BLaER1 (cell line): Measurements from ENCODE around the gene PPIC.

Source experiments
- H3K27ac ChIP-seq: shearing (Covaris generic); formaldehyde crosslinking; 2 replicates; pipeline ENCODE4 v1.8.1; 2022
- H3K27me3 ChIP-seq: shearing (Covaris generic); formaldehyde crosslinking; 2 replicates; pipeline ENCODE4 v1.8.1; 2022
- H3K36me3 ChIP-seq: shearing (Covaris generic); formaldehyde crosslinking; 2 replicates; pipeline ENCODE4 v1.8.1; 2022
- H3K4me1 ChIP-seq: shearing (Covaris generic); formaldehyde crosslinking; 2 replicates; pipeline ENCODE4 v1.8.1; 2022
- H3K4me2 ChIP-seq: shearing (Covaris generic); formaldehyde crosslinking; 2 replicates; pipeline ENCODE4 v1.8.1; 2022
- H3K4me3 ChIP-seq: shearing (Covaris generic); formaldehyde crosslinking; 2 replicates; pipeline ENCODE4 v1.8.1; 2022
- H3K9ac ChIP-seq: shearing (Covaris generic); formaldehyde crosslinking; 2 replicates; pipeline ENCODE4 v1.8.1; 2022
- H3K9me3 ChIP-seq: shearing (Covaris generic); formaldehyde crosslinking; 2 replicates; pipeline ENCODE4 v1.8.1; 2022
- H4K20me1 ChIP-seq: shearing (Covaris generic); formaldehyde crosslinking; 2 replicates; pipeline ENCODE4 v1.8.1; 2022
- Cebpa-rat ChIP-seq: shearing (Covaris generic); IDR thresholded peaks from 2 replicates; pipeline ENCODE4 v1.8.1; 2022

The PPIC gene

DNA sequence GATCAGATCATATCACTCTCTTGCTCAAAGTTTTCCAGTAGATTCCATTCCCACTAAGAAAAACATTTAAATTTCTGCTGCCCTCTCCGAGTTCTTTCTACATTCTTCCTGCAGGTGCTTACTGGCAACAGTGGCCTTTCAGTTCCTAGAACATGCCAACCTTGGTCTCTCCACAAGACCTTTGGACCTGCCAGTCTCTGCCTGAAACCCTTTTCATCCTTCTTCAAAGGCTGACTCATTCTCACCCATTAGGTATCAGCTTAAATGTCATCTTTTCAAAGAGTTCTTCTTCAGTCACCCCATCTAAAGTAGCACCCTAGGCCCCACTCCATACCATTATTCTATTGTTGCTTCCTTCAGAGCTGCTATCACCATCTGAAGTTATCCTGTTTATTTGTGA is 21.8 kb downstream of the PPIC start:
- no peaks in the 10 kb centered on the region for H4K20me1 ChIP-seq
- no peak overlapping the region for H3K9ac ChIP-seq
- H3K27me3 ChIP-seq = no peaks in the 10 kb centered on the region
- no peaks in the 10 kb centered on the region for H3K36me3 ChIP-seq
- peaks cover 8% of the 10 kb centered on the region; the same call in 1 of the 2 replicates for H3K9me3 ChIP-seq
- H3K4me3 ChIP-seq = no peak overlapping the region
- no peak for TF ChIP-seq Cebpa-rat
- H3K27ac ChIP-seq = no peak overlapping the region
- H3K4me2 ChIP-seq = no peak overlapping the region
- no peaks in the 10 kb centered on the region for H3K4me1 ChIP-seq

- Histone ChIP-seq H4K20me1 (no peaks in the 10 kb centered on the region), H3K4me2 (no peak overlapping the region), H3K9ac (no peak overlapping the region), H3K4me3 (no peak overlapping the region), H3K36me3 (no peaks in the 10 kb centered on the region), H3K27ac (no peak overlapping the region), H3K27me3 (no peaks in the 10 kb centered on the region), H3K4me1 (no peaks in the 10 kb centered on the region), H3K9me3 (peaks cover 8% of the 10 kb centered on the region; the same call in 1 of the 2 replicates)
- no peak for TF ChIP-seq Cebpa-rat
Measured at GRCh38 chr5:123012321-123012720, 24.2 kb downstream of the PPIC start.

DNA sequence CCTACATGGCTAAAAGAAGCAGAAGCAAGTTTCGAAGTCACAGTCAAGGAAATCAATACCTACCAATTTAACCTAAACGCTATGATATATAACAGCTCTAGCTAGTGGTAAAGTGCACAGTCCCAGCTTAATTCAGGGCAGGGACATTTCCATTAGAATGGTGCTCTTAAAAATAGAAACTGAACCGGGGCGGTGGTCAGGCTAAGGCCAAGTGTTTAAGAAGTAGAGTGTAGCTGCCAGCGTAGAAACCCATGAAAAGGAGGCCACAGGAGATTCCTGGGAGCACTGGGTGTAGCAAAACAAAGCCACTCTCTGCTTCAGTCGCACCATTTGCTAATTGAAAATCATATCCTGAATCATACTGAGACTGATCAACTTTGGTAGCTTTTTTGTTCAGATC is 28.8 kb downstream of the PPIC start:
- H3K27me3 ChIP-seq = no peaks in the 10 kb centered on the region
- H4K20me1 ChIP-seq = no peaks in the 10 kb centered on the region
- TF ChIP-seq Cebpa-rat = no peak
- H3K4me1 ChIP-seq = no peaks in the 10 kb centered on the region
- no peaks in the 10 kb centered on the region for H3K36me3 ChIP-seq
- H3K27ac ChIP-seq = no peak overlapping the region
- H3K4me3 ChIP-seq = no peak overlapping the region
- H3K4me2 ChIP-seq = no peak overlapping the region
- H3K9me3 ChIP-seq = no peaks in the 10 kb centered on the region
- H3K9ac ChIP-seq = no peak overlapping the region

GRCh38 chr5:123007182-123007581 is 29.3 kb downstream of the PPIC start:
- Histone ChIP-seq H3K4me3 (no peak overlapping the region), H3K36me3 (no peaks in the 10 kb centered on the region), H3K9ac (no peak overlapping the region), H3K27me3 (no peaks in the 10 kb centered on the region), H4K20me1 (no peaks in the 10 kb centered on the region), H3K27ac (no peak overlapping the region), H3K9me3 (no peaks in the 10 kb centered on the region), H3K4me1 (no peaks in the 10 kb centered on the region), H3K4me2 (no peak overlapping the region)
- no peak for TF ChIP-seq Cebpa-rat

DNA sequence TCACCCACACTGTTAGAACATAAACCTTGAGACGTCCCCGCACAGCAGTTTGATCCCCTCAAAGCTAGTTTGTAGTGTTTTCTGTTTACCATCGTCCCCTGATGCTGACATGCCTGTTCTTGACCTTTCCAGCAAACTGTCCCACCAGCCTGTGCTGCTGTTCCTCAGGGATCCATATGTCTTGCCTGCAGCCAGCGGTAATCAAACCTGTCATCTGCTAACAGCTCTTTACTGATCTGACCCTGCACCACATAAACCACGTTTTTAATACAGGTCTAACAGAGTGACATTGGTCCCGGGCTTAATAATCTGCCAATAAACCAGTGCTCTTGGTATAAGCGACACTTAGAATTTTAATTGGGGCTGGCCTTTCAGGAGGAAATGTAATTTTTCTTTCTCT is 34.7 kb downstream of the PPIC start:
- no peak overlapping the region for H3K4me3 ChIP-seq
- no peaks in the 10 kb centered on the region for H3K27me3 ChIP-seq
- no peaks in the 10 kb centered on the region for H4K20me1 ChIP-seq
- no peak for TF ChIP-seq Cebpa-rat
- H3K4me2 ChIP-seq = no peak overlapping the region
- no peak overlapping the region for H3K27ac ChIP-seq
- H3K9me3 ChIP-seq = no peaks in the 10 kb centered on the region
- no peaks in the 10 kb centered on the region for H3K4me1 ChIP-seq
- no peaks in the 10 kb centered on the region for H3K36me3 ChIP-seq
- no peak overlapping the region for H3K9ac ChIP-seq

DNA sequence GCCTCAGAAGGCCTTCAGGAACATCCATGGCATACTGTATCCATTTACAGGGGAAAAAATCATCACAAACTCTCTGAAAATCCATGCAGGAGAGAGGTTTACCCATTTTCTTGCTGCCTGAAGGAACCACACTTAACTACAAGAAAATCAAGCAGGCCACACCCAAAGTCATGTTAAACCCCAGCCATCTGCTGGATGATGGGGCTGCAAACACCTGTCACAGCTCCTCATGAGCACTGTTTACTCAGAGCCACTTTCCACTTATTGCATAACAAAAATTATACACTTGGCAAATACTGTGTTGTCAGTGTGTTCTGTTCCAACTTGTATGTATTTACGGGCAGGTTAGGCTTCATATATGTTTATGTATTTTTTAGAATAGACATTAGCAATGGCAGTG is 35.8 kb downstream of the PPIC start:
- H3K4me2 ChIP-seq = no peak overlapping the region
- no peak overlapping the region for H3K9ac ChIP-seq
- no peak overlapping the region for H3K4me3 ChIP-seq
- H4K20me1 ChIP-seq = no peaks in the 10 kb centered on the region
- H3K27me3 ChIP-seq = no peaks in the 10 kb centered on the region
- H3K4me1 ChIP-seq = no peaks in the 10 kb centered on the region
- no peaks in the 10 kb centered on the region for H3K36me3 ChIP-seq
- H3K27ac ChIP-seq = no peak overlapping the region
- no peaks in the 10 kb centered on the region for H3K9me3 ChIP-seq
- no peak for TF ChIP-seq Cebpa-rat

DNA sequence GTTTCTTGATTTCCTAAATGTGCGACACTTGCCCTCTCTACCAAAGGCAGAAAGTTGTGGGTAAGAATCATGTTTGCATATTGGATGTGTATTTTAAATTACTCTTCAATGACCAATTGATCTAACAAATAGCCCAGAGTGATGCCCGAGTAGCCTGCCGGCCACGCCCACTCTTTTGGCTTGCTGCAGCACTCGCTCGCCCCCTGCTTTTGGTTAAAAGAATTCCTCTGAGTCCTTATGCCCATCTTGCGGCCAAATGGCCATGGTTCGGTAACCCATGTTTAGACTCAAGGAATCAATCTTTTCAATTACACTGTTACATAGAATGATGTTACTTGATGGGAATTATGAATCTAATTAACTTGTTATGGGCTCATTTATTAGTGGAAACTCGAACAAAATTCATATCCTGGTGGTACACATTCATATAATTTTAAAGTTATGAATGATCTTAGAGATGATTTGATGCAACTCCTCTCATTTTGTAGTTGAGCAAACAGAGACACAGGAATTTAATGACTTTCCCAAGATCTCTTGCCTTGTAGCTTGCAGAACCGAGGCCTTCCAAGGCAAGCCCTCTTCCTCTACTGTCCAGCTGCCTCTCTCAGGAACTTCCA is 36.5 kb downstream of the PPIC start:
- H3K27ac ChIP-seq = no peak overlapping the region
- H3K9me3 ChIP-seq = no peaks in the 10 kb centered on the region
- H3K4me2 ChIP-seq = no peak overlapping the region
- H3K4me1 ChIP-seq = no peaks in the 10 kb centered on the region
- no peak overlapping the region for H3K9ac ChIP-seq
- H4K20me1 ChIP-seq = no peaks in the 10 kb centered on the region
- H3K4me3 ChIP-seq = no peak overlapping the region
- no peak for TF ChIP-seq Cebpa-rat
- H3K27me3 ChIP-seq = no peaks in the 10 kb centered on the region
- no peaks in the 10 kb centered on the region for H3K36me3 ChIP-seq

DNA sequence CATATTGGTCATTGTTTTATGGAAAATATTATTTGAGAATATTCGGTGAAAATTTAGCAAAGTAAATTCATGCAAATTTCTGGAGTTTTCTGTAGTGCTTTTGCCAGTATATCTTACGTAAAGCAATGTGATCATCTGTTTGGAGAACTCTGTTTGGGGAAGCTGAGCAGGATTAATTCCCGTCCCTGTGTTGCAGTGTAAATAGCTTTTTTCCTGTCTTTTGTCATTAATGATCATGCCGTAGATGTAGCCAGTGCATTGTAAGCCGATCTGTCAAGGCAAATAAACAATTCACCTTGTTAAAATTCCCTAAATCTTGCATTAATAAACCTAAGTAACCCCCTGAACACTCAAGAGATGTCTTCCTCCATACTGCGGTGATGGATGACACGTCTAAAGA is 39.2 kb downstream of the PPIC start:
- no peaks in the 10 kb centered on the region for H3K27me3 ChIP-seq
- H3K4me2 ChIP-seq = no peak overlapping the region
- H3K9ac ChIP-seq = no peak overlapping the region
- no peaks in the 10 kb centered on the region for H3K4me1 ChIP-seq
- no peaks in the 10 kb centered on the region for H3K9me3 ChIP-seq
- no peak for TF ChIP-seq Cebpa-rat
- no peaks in the 10 kb centered on the region for H4K20me1 ChIP-seq
- H3K4me3 ChIP-seq = no peak overlapping the region
- no peaks in the 10 kb centered on the region for H3K36me3 ChIP-seq
- H3K27ac ChIP-seq = no peak overlapping the region

DNA sequence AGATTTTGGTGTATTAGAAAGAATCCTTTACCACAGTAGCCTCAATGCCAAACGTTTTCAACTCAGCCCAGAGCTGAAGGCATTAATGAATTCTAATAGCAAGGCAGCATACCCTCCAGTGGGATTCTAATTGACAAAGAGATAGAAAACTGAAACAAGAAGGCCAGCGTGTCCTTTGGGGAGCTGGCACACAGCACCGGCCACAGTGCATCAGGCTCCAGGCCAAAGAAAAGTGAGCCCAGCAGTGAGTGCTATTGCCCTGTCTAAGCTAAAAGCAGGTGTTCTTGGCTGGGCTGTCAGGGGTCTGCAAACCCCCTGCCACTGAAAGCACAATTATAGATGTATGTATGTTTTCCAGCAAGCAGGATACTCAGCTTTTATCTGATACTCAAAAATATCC is 40.4 kb downstream of the PPIC start:
- no peak overlapping the region for H3K4me2 ChIP-seq
- no peaks in the 10 kb centered on the region for H3K9me3 ChIP-seq
- no peak overlapping the region for H3K4me3 ChIP-seq
- no peaks in the 10 kb centered on the region for H4K20me1 ChIP-seq
- no peaks in the 10 kb centered on the region for H3K4me1 ChIP-seq
- no peaks in the 10 kb centered on the region for H3K27me3 ChIP-seq
- no peak overlapping the region for H3K9ac ChIP-seq
- H3K36me3 ChIP-seq = no peaks in the 10 kb centered on the region
- H3K27ac ChIP-seq = no peak overlapping the region
- TF ChIP-seq Cebpa-rat = no peak

GRCh38 chr5:122985954-122986721 is 50.4 kb downstream of the PPIC start:
- no peak overlapping the region for H3K4me3 ChIP-seq
- no peaks in the 10 kb centered on the region for H3K27me3 ChIP-seq
- H3K36me3 ChIP-seq = no peaks in the 10 kb centered on the region
- no peaks in the 10 kb centered on the region for H3K4me1 ChIP-seq
- no peaks in the 10 kb centered on the region for H3K9me3 ChIP-seq
- no peak for TF ChIP-seq Cebpa-rat
- H3K9ac ChIP-seq = no peak overlapping the region
- no peak overlapping the region for H3K4me2 ChIP-seq
- no peaks in the 10 kb centered on the region for H4K20me1 ChIP-seq
- H3K27ac ChIP-seq = no peak overlapping the region
